HepG2 (cell line): Measurements from ENCODE around the gene SLC7A4. TPM values are rescaled to one million over a fixed set of nuclear protein-coding genes. Genes with fewer than 3 reads are reported as not detected.

ENCODE experiments used
- CHD2 ChIP-seq: IDR thresholded peaks from 2 replicates; pipeline ENCODE4 v1.6.1; 2011; ENCODE audit warnings: low read depth, low read length, improper control_type of control experiment
- HNF1A ChIP-seq, 2 experiments: sonication (generic) in 1 of 2; formaldehyde crosslinking in 1 of 2; IDR thresholded peaks; 2 replicates each; pipeline versions ENCODE4 v1.4.0 to v1.6.1; 2016 to 2020; ENCODE audit warnings: borderline replicate concordance in 1 of 2, low read depth in 1 of 2, mild to moderate bottlenecking in 1 of 2, missing genetic modification reagents in 1 of 2
- KAT2B ChIP-seq: fragments of 150-350 bp; IDR thresholded peaks from 2 replicates; pipeline ENCODE4 v1.6.1; 2014; ENCODE audit warnings: low read depth, low read length, borderline replicate concordance
- KDM3A ChIP-seq: IDR thresholded peaks from 2 replicates; pipeline ENCODE4 v1.6.1; 2018; ENCODE audit warnings: low read depth, missing compliant biosample characterization
- MED13 ChIP-seq: sonication (generic); formaldehyde crosslinking; IDR thresholded peaks from 2 replicates; pipeline ENCODE4 v1.5.0; 2020; ENCODE audit warnings: missing genetic modification reagents
- MNT ChIP-seq: fragments of 450-650 bp; IDR thresholded peaks from 2 replicates; pipeline ENCODE4 v1.6.1; 2016
- MTF2 ChIP-seq: sonication (generic); formaldehyde crosslinking; IDR thresholded peaks from 2 replicates; pipeline ENCODE4 v1.5.0; 2020; ENCODE audit warnings: missing genetic modification reagents, borderline replicate concordance
- MYNN ChIP-seq: sonication (generic); formaldehyde crosslinking; IDR thresholded peaks from 2 replicates; pipeline ENCODE4 v1.4.0; 2020; ENCODE audit warnings: mild to moderate bottlenecking, low read depth, missing genetic modification reagents
- MYPOP ChIP-seq: sonication (generic); formaldehyde crosslinking; IDR thresholded peaks from 2 replicates; pipeline ENCODE4 v1.8.1; 2023; ENCODE audit warnings: mild to moderate bottlenecking, moderate library complexity, missing genetic modification reagents
- SOX13 ChIP-seq, 3 experiments: fragments of 450-650 bp in 1 of 3; sonication (generic) in 1 of 3; formaldehyde crosslinking in 1 of 3; IDR thresholded peaks in 2 of 3; conservative IDR thresholded peaks in 1 of 3; 2 replicates each; pipeline versions ENCODE4 v1.5.0 to v1.6.1; 2016 to 2020; ENCODE audit warnings: antibody characterized with exemption in 1 of 3, mild to moderate bottlenecking in 1 of 3, missing compliant biosample characterization in 1 of 3, missing genetic modification reagents in 1 of 3, moderate library complexity in 1 of 3
- SRSF9 ChIP-seq: fragments of 200-400 bp; formaldehyde crosslinking; IDR thresholded peaks from 2 replicates; pipeline ENCODE4 v1.6.1; 2018; ENCODE audit warnings: borderline replicate concordance, mild to moderate bottlenecking, low read depth, low read length; ENCODE audit not compliant: insufficient read depth, poor library complexity, severe bottlenecking
- ZBTB34 ChIP-seq: sonication (generic); formaldehyde crosslinking; IDR thresholded peaks from 2 replicates; pipeline ENCODE4 v1.8.0; 2022; ENCODE audit warnings: mild to moderate bottlenecking, missing genetic modification reagents
- ZIK1 ChIP-seq: sonication (generic); formaldehyde crosslinking; IDR thresholded peaks from 2 replicates; pipeline ENCODE4 v1.5.0; 2020; ENCODE audit warnings: mild to moderate bottlenecking, low read depth, missing genetic modification reagents, borderline replicate concordance
- ZNF512B ChIP-seq: sonication (generic); formaldehyde crosslinking; IDR thresholded peaks from 2 replicates; pipeline ENCODE4 v1.5.1; 2020; ENCODE audit warnings: missing genetic modification reagents, mild to moderate bottlenecking, borderline replicate concordance
- ZSCAN21 ChIP-seq: sonication (generic); formaldehyde crosslinking; IDR thresholded peaks from 2 replicates; pipeline ENCODE4 v1.8.0; 2022; ENCODE audit warnings: mild to moderate bottlenecking, missing genetic modification reagents, moderate library complexity, borderline replicate concordance
- polyA plus RNA-seq, 8 experiments: library from polyadenylated mRNA; depleted of rRNA in 3 of 8; stranded (reverse) in 7 of 8; unstranded in 1 of 8; fragments of >200 nt; fragmentation: Illumina TruSeq in 4 of 8; extraction: Trizol in 4 of 8; gene quantifications; 2 replicates each; pipeline versions ENCODE4 v1.2.1 to v1.2.3, GENCODE V29; 2011 to 2016; ENCODE audit warnings: low read depth in 4 of 8, missing spikeins in 1 of 8, mixed read lengths in 1 of 8; ENCODE audit not compliant: insufficient read depth in 1 of 8
- total RNA-seq, 5 experiments: library from RNA; depleted of rRNA; stranded (reverse); fragments of >200 nt; fragmentation: Illumina TruSeq; extraction: Trizol; gene quantifications; 2 replicates each; pipeline ENCODE4 v1.2.3, GENCODE V29; 2016; ENCODE audit warnings: low read depth in 1 of 5

SLC7A4 gene
- total and polyA plus RNA-seq, 2 of the 13 experiments (the other 11 are each of a cell fraction or from before 2014, with no cell fraction given), result not detected

GRCh38 chr22:20979940-20980453 is 52.4 kb downstream of the SLC7A4 start (continued):
- TF ChIP-seq MED13 (CRISPR knock-in tag) (no peak), MNT (no peak), ZBTB34 (CRISPR knock-in tag) (0 out of 2 replicates have a peak, but pooled peaks have one; percentile 24), ZSCAN21 (CRISPR knock-in tag) (no peak), KAT2B (no peak), HNF1A (IDR thresholded peaks at IDR 0.05; ENCODE audit: low read depth) (no peak), HNF1A (CRISPR knock-in tag; IDR thresholded peaks at IDR 0.05; ENCODE audit: borderline replicate concordance) (no peak), CHD2 (no peak), MYNN (no peak), ZNF512B (no peak), MYPOP (no peak), MTF2 (CRISPR knock-in tag) (no peak), SRSF9 (no peak), KDM3A (CRISPR knock-in tag) (no peak), ZIK1 (CRISPR knock-in tag) (0 out of 2 replicates have a peak, but pooled peaks have one; percentile 48), SOX13 (IDR thresholded peaks at IDR 0.05) (no peak), SOX13 (CRISPR knock-in tag; conservative IDR thresholded peaks at IDR 0.05 in 1 of 2, IDR thresholded peaks at IDR 0.05 in 1 of 2) (peak in 1 of 2 experiments; percentile 68; a peak in 2 of 4 replicates)
